Heart left ventricle (tissue), 16 donors: ENCODE data around the gene FEM1C. TPM values are rescaled to one million over a fixed set of nuclear protein-coding genes. Genes with fewer than 3 reads are reported as not detected.

Experiments used
- ATAC-seq, 4 donors: fragments of 200-7000 bp; cut with Tn5 transposase; one replicate each; pipeline ENCODE4 v1.9.1; 2020 to 2022; ENCODE audit warnings: moderate library complexity in 4 of 4, mild to moderate bottlenecking in 3 of 4, moderate number of reproducible peaks in 1 of 4
- DNase-seq, 5 donors: peaks; one replicate each; pipeline ENCODE4 v3.0.0-alpha.2; 2020
- H3K27ac ChIP-seq, 12 donors: fragments of 200-600 bp; sonication (generic) in 4 of 12; one replicate each; pipeline versions ENCODE4 v1.5.0 to v1.8.0; 2016 to 2022; ENCODE audit warnings: mild to moderate bottlenecking in 2 of 12
- H3K27me3 ChIP-seq, 9 donors: fragments of 200-600 bp; sonication (generic) in 2 of 9; one replicate each; pipeline versions ENCODE4 v1.5.1 to v1.8.0; 2016 to 2022; ENCODE audit warnings: mild to moderate bottlenecking in 3 of 9
- H3K36me3 ChIP-seq, 9 donors: fragments of 200-600 bp; sonication (generic) in 2 of 9; one replicate each; pipeline versions ENCODE4 v1.5.0 to v1.8.0; 2018 to 2022; ENCODE audit warnings: mild to moderate bottlenecking in 2 of 9
- H3K4me1 ChIP-seq, 12 donors: fragments of 200-600 bp; sonication (generic) in 4 of 12; one replicate each; pipeline versions ENCODE4 v1.5.0 to v1.8.0; 2016 to 2022; ENCODE audit warnings: mild to moderate bottlenecking in 3 of 12
- H3K4me3 ChIP-seq, 12 donors: fragments of 200-600 bp; sonication (generic) in 4 of 12; one replicate each; pipeline versions ENCODE4 v1.5.0 to v1.8.0; 2017 to 2022; ENCODE audit warnings: mild to moderate bottlenecking in 9 of 12, moderate library complexity in 4 of 12
- H3K9me3 ChIP-seq, 12 donors: fragments of 200-600 bp; sonication (generic) in 4 of 12; one replicate each; pipeline versions ENCODE4 v1.5.0 to v1.8.0; 2016 to 2022; ENCODE audit warnings: mild to moderate bottlenecking in 1 of 12
- CTCF ChIP-seq, 12 donors: fragments of 200-600 bp; sonication (generic) in 4 of 12; IDR thresholded peaks; one replicate each; pipeline versions ENCODE4 v1.5.0 to v1.8.0; 2018 to 2022; ENCODE audit warnings: antibody characterized with exemption in 12 of 12, mild to moderate bottlenecking in 5 of 12
- POLR2A ChIP-seq, 2 donors: fragments of 450-650 bp; IDR thresholded peaks; one replicate each; pipeline ENCODE4 v1.6.1; 2017; ENCODE audit warnings: antibody characterized with exemption in 2 of 2, mild to moderate bottlenecking in 2 of 2, moderate library complexity in 2 of 2
- WGBS, 4 donors: extraction: QIAGEN DNeasy Blood & Tissue Kit in 2 of 4; methylation state at CpG; one replicate each; pipeline versions ENCODE4 v1.1.5 to v1.1.7; 2013 to 2018; 5-methylcytosine and 5-hydroxymethylcytosine counted together
- intact Hi-C, 10 donors: fragments of 100-400 bp; cut with DNase I; formaldehyde crosslinking; loops; one replicate each; pipeline versions ENCODE4 v1.11.1 to v1.14.2; 2022
- polyA plus RNA-seq, 2 donors: library from polyadenylated mRNA; stranded (reverse); fragments of 200-250 nt; gene quantifications; one replicate each; pipeline ENCODE4 v1.2.3, GENCODE V29; 2013
- total RNA-seq, 9 donors: library from RNA; depleted of rRNA in 2 of 9; stranded (reverse); fragments of >200 nt in 2 of 9; fragmentation: NEBNext Ultra II Directional in 3 of 9; extraction: Animal tissue kit (Norgen Biotek cat#: 25700) in 3 of 9; gene quantifications; one replicate each; pipeline versions ENCODE4 v1.1.0 to v1.2.4, GENCODE V29; 2016 to 2023
- donor health status: ischemic (EF 13 %, LVEDD 7.1; RV severe dilation, severe dysfunction).
- donor health status: healthy with polysubstance abuse.
- donor health status: DM: no; HTN: yes; CAD: no.
- donor health status: DM: no; HTN: no; CAD: no.
- donor health status: ischemic (EF 25% LVEDD 6.9; RV normal size, moderate dysfunction).
- donor health status: ischemic (EF 25% LVEDD 5.7; RV mildly dilated, moderate dysfunction).
- donor health status: healthy.
- donor health status: DM: yes; HTN: yes; CAD: no.
- donor health status: ischemic (EF 35%, LVEDD 5.7; RV mildly dilated, moderate dysfunction).
- donor health status: nonischemic (EF 11% LVEDD 7.7; RV severe dilation, severe dysfunction).
- donor health status: DM: yes; HTN: yes; CAD: no.
- donor health status: PGD.
- donor health status: ischemic (EF 29% LVEDD 5.4; RV normal size, mild dysfunction).
- donor health status: nonischemic (EF 23%, LVEDD 6.1; RV moderate dilation, normal function).

FEM1C gene
- total and polyA plus RNA-seq, 11 donors: 14.9 to 92.7 (median 43.4) TPM

DNA sequence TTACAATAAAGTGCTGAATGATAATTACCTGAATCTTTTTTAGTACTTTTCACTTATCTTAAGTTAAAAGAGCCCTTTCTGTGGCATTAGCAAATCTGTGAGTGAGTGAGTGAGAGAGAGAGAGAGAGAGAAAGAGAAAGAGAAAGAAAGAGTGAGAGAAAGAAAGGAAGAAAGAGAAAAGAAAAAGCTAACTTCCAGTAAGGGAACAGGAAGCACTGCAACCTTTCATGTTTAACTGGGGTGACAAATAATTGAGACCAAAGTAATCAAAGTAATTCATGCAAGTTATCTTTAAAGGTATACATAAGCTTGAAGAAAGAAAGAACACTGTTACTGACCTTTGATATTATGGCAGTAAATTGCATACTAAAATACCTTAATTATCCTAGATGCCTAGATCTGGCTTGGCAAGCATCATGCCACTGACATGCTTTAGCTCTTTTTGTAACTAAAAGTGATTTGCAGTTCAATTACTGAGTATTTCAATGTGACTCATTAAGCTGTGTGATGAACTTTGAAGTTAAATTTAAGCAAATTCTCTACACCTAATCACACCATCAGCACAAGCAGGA lies 21.7 kb downstream of the FEM1C start:
- no peaks in the 10 kb centered on the region for H3K27me3 ChIP-seq
- H3K4me1 ChIP-seq: peaks cover 2 to 61% (median 36%) of the 10 kb centered on the region in 12 donors
- DNase-seq (no peak), ATAC-seq (no peak)
- H3K36me3 ChIP-seq: peaks cover 0 to 58% (median 41%) of the 10 kb centered on the region in 9 donors
- TF ChIP-seq POLR2A (IDR thresholded peaks at IDR 0.05) (no peak), CTCF (IDR thresholded peaks at IDR 0.05) (no peak)
- H3K9me3 ChIP-seq: no peaks in the 10 kb centered on the region
- H3K27ac ChIP-seq: peak overlapping the region in 1 of 12 donors; percentile 32
- intact Hi-C loops: no loop called here
- no peak overlapping the region for H3K4me3 ChIP-seq

GRCh38 chr5:115520191-115520590 lies 24.4 kb downstream of the FEM1C start:
- H3K36me3 ChIP-seq: peaks cover 0 to 48% (median 27%) of the 10 kb centered on the region in 9 donors
- H3K27ac ChIP-seq: no peak overlapping the region
- no peak overlapping the region for H3K4me3 ChIP-seq
- intact Hi-C loops: no loop called here
- TF ChIP-seq CTCF (IDR thresholded peaks at IDR 0.05) (no peak), POLR2A (IDR thresholded peaks at IDR 0.05) (no peak)
- H3K27me3 ChIP-seq: no peaks in the 10 kb centered on the region
- WGBS, 4 donors: 92 to 97% (median 94%) methylated on average over 2 of the region's 2 CpGs
- no peaks in the 10 kb centered on the region for H3K9me3 ChIP-seq
- H3K4me1 ChIP-seq: peaks cover 0 to 36% (median 16%) of the 10 kb centered on the region in 12 donors
- DNase-seq (no peak), ATAC-seq (no peak)

DNA sequence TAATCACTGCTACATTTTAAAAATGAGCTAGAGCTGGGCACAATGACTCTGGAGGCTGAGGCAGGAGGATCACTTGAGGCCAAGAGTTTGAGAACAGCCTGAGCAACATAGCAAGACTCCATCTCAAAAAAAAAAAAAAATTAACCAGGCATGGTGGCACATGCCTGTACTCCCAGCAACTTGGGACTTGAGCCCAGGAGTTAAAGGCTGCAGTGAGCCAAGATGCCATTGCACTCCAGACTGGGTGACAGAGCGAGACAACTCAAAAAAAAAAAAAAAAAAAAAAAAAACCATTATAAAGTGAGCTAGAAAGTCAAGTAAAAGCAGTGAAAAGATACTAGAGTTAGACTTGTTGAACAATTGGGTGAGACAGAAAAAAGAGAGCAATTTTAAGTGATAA lies 28.2 kb downstream of the FEM1C start:
- 55 to 82% (median 73%) methylated on average over 1 of the region's 1 CpG for WGBS, 4 donors
- Histone ChIP-seq H3K36me3 (peaks cover 0 to 11% (median 0%) of the 10 kb centered on the region in 9 donors), H3K4me3 (no peak overlapping the region), H3K4me1 (peaks cover 0 to 10% (median 0%) of the 10 kb centered on the region in 12 donors), H3K27ac (no peak overlapping the region), H3K9me3 (no peaks in the 10 kb centered on the region), H3K27me3 (no peaks in the 10 kb centered on the region)
- peak in 3 of 4 donors; percentile 55 to 61 (median 58) for ATAC-seq
- TF ChIP-seq POLR2A (IDR thresholded peaks at IDR 0.05): no peak
- TF ChIP-seq CTCF (IDR thresholded peaks at IDR 0.05): no peak
- no peak for DNase-seq
- intact Hi-C loops: no loop called here

DNA sequence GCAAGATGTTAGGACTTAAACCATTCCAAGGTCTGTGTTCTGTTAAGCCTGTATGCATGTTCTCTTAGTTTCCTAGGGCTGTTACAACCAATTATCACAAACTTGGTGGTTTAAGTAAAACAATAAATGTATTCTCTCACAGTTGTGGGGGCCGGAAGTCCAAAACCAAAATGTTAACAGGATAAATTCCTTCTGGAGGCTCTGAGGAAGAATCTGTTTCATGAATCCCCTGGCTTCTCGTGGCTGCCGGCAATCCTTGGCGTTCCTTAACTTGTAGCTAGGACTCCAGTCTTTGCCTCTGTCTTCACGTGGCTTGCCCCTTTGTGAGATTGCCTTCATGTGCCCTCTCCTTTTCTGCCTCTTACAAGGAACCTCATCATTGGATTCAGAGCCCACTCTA lies 30.4 kb downstream of the FEM1C start:
- H3K27me3 ChIP-seq: no peaks in the 10 kb centered on the region
- no peak for ATAC-seq
- WGBS, 4 donors: 83 to 93% (median 86%) methylated on average over 5 of the region's 5 CpGs
- no peaks in the 10 kb centered on the region for H3K9me3 ChIP-seq
- peaks cover 0 to 5% (median 0%) of the 10 kb centered on the region in 9 donors for H3K36me3 ChIP-seq
- no peak overlapping the region for H3K27ac ChIP-seq
- H3K4me3 ChIP-seq: no peak overlapping the region
- TF ChIP-seq POLR2A (IDR thresholded peaks at IDR 0.05) (no peak), CTCF (IDR thresholded peaks at IDR 0.05) (no peak)
- DNase-seq: no peak
- intact Hi-C loops: no loop called here
- peaks cover 0 to 8% (median 0%) of the 10 kb centered on the region in 12 donors for H3K4me1 ChIP-seq
